ACHN (cell line): ENCODE results near the gene TBC1D2B.
A peak's percentile ranks its signal among the peaks of the same experiment; 100 is the strongest.
"Not testable (repeated sequence)": the region's sequence is repeated elsewhere in the genome, so short reads cannot be mapped to it uniquely, and the experiment has no call there.

Experiments
- DNase-seq: peaks from one replicate; pipeline ENCODE4 v3.0.0-alpha.2; 2015
- in situ Hi-C: cut with HindIII; loops from 2 replicates; pipeline ENCODE4 v1.10.0; 2017; ENCODE audit warnings: low sequenced_read_pairs, low pct_ligation_motif_present, low pct_unique_long_range_greater_than_20kb

TBC1D2B gene

DNA sequence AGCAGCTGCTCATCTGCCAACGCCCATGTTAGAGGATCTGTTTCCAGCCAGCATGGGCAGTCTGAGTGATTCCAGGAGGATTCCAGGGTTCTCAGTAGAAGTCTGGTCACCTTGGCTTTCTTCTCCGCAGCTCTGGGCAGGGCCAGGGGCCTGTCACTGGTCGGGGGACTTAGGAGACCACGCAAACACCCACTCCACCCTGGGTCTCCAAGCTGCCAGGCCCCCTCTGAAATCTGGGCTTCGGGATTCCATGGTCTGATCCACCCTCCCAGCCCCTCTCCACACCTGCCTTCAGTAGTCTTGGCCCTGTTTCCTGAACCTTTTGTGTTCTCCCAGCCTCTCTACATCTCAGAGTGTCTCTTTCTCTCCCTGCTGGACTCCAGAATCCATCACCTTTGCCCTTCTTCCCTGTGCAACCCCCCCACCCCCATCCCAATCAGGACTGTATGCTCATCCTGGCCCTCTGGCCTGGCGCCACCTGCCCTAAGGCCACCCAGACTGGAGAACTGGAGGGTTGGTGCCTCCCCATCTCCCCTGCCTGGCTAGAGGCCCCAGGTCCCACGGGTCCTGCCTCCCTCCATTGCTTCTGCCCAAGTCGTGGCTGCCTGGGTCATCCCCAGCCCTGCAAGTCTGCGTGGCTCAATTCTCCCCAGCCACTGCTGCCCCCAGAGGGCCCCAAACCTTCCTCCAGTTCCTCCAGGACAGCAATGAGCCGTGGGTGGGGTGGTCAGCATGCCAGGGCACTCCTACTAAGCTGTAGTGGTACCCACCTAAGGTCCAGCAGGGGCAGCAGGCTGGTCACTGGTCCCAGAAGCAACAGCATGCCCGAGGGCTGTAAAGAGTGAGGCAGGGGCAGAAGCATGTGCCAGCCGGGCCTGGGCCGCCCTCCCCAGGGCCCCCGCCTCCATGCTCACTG is 102.8 kb downstream of the TBC1D2B start:
- DNase-seq, result no peak
- in situ Hi-C loops, result no loop called here

DNA sequence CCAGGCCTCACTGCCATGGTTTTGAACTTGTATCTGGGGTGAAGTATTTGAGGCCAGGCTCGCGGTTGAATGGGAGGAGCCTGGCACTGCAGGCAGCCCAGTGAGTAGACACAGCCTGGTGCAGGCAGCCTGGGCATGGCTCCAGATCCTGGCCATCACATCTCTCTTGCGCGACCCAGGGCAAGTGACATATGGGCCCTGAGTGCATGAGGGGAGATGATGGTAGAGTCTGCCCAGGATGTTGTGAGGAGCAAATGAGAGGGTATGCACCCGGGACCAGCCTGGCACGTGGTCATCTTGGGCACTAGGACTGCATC is 103.5 kb downstream of the TBC1D2B start:
- no peak for DNase-seq

DNA sequence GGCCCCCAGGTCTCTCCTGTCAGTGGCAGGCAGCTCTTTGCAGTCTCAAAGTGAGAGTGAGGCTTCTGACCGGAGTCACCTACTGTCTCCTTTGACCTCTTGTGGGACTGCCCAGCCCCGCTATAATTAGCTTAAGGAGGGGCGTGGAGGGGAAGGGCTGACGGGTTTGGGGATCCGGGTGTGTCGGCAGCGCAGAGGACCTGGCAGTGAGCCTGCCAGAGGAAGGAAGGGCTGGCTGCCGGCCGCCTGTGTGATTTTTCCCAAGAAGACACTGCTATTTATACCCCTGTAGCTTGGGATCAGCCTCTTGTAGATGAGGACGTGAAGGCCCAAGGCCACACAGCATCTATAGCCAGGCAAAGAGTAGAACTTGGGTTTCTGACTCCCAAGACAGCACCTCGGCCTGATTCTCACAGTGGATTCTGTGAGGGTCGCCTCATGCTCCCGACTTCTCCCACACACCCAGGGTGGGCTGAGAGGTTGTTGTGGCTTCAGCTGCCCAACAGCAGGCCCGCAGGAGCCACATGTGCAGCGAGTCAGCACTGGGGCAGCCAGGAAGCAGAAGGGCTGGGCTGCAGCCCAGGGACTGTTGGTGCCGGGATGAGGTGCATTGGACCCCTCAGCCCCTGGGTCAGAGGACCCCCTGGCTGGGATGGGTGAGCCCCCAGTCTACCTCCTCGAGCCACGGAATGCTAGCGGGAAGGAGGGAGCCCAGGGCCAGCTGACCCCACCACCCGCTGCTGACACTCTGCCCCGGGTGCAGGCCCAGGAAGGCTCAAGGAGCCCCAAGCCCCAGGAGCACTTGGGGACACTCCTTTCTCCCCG is 104.0 kb downstream of the TBC1D2B start:
- in situ Hi-C loops, DNase-seq: not testable (repeated sequence)

More for the DNA sequence above, 103.5 kb downstream of the TBC1D2B start:
- in situ Hi-C loops, result no loop called here

DNA sequence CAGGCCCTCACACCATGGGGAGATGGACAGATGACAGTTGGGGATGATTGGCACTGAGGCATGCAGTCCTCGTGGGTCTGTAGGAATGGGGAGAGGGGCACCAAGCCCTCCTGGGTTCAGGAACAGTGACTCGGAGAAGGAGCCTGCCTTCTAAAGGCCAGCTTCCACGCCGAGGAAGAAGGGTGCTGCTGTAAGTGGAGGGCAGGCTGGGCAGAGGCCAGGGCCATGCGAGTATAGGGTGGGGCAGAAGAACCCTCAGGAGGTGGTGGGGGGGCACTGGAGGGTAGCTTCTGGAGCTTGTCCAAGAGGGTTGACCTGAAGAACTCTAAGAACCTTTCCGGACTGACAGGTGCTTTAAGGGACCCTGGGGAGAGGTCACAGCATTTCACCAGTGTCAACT is 104.8 kb downstream of the TBC1D2B start:
- in situ Hi-C loops, DNase-seq: not testable (repeated sequence)

DNA sequence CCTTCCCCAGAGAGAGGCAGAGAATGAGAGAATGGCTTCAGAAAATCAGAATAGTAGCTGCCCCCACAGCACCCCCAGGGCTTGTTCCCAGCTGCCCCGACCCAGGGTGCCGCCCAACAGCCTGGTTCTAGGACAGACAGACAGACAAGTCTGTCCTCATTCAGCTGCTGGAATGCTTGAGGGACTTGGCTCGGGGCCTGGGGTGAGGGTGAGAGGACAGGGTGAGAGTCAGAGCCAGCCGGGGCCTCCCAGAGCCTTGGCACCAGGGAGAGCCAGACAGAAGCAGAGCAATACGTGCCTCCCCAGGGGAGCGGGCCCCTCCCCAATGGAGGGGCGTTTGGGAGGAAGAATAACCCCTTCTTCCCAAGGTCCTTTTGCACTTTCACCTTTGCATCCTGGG is 105.6 kb downstream of the TBC1D2B start:
- in situ Hi-C loops, DNase-seq: not testable (repeated sequence)

DNA sequence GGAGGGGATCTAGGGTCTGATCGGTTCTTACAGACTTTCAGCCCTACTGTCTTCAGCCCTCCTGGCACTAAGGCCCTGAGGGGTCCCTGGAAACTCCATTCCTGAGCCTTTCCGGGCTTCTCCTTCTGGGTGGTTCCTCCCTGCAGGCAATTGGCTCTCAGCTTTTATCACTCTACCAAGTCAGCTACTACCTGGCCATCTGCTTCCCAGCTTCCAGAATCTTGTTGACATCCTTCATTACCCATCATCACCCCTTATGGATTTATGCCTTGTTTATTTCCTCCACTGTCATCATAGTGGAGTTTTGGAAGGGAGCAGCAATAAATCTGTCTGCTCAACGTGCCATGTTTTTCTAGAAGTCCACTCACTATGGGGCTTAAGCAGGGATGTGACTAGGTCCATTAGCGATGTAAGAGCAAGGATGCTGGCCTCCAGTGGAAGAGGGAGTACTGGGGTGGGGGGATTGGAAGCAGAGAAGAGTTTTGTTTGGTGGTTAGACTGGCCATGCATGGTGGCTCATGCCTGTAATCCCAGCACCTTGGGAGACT is 106.6 kb downstream of the TBC1D2B start:
- DNase-seq, in situ Hi-C loops: not testable (repeated sequence)

DNA sequence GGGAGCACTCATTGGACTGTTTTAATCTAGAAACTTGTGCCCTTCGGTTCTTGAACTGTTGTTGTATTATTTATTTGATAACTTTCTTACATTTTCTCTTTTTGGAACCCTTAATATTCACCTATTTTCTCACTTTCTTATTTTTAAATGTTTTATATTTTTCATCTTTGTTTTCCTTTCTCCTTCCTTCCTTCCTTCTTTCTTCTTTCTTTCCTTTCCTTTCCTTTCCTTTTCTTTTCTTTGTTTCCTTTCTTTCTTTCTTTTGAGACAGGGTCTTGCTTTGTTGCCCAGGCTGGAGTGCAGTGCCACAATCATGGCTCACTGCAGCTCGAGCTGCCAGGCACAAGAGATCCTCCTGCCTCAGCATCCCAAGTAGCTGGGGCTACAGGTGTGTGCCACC is 108.5 kb downstream of the TBC1D2B start:
- in situ Hi-C loops, result no loop called here
- DNase-seq, result no peak

DNA sequence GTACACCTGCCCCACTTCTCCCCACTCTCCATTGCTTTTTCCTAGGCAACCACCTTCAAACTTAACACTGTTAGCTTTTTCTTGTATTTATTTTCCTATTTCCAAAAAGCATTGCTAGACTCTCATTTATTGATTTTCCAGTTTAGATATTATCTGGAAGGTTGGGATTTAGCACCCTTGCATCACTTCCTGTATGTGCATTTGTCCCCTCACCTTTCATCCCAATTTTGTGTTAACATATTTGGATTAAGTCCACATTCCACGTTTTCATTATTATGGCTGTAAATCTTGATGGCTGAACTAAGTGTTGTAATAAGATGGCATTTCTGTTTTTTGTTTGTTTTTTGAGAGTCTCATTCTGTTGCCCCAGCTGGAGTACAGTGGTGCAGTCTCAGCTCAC is 109.7 kb downstream of the TBC1D2B start:
- in situ Hi-C loops, result no loop called here
- DNase-seq, result no peak

DNA sequence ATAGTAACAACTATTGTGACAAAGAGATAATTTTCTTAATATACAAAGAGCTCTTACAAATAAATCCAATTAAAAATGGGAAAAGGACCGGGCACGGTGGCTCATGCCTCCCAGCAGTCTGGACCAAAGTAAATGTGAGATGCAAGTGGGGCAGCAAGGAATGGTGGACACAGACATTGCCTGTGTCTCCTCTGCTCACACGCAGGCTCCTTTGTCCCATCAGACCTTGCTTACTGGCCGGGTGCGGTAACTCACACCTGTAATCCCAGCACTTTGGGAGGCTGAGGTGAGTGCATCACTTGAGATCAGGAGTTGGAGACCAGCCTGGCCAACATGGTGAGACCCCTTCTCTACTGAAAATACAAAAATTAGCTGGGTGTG is 110.3 kb downstream of the TBC1D2B start:
- in situ Hi-C loops, result not testable (repeated sequence)

DNA sequence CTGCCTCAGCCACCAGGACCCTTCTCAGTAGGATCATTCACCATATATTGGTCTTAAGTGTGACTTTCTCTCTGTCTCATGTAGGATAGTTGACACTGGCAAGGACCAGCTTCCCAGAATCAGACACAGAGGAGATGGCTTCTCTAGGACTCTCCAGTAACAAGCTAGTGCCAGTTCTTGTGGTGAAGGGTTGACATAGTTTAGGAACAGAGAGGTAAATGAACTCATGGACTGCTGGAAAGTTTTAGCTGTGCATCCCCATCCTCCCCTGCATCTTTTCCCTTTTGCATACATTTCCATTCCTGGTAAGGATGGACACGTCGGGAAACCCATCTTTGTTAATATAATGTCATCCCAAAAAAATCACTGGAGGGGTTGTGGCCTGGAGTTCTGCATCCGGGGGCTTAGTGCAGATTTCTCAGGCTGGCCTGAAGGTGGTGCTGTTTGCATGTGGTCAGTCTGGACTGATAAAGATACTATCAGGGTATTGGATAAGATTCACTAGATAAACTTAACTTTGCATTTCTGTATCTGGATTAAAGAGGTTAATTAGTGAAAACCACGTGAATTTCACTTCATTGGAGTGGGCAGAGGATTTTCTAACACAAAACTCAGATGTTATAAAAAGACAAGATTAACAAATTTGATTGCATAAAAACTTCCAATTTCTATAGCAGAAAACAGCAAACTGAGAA is 110.8 kb downstream of the TBC1D2B start:
- in situ Hi-C loops, result no loop called here
- DNase-seq, result peak; percentile 37

More for the DNA sequence above, 110.3 kb downstream of the TBC1D2B start:
- DNase-seq, result not testable (repeated sequence)

DNA sequence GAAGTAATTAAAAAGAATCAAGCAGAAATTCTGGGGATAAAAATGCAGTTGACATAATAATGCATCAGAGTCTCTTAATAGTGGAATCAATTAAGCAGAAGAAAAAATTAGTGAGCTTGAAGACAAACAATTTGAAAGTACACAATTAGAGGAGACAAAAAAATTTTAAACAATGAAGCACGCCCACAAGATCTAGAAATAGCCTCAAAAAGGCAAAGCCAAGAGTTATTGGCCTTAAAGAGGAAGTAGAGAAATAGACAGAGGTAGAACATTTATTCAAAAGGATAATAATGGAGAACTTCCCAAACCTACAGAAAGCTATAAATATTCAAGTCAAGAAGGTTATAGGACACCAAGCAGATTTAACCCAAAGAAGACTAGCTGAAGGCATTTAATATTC is 113.3 kb downstream of the TBC1D2B start:
- no peak for DNase-seq
- in situ Hi-C loops, result no loop called here

DNA sequence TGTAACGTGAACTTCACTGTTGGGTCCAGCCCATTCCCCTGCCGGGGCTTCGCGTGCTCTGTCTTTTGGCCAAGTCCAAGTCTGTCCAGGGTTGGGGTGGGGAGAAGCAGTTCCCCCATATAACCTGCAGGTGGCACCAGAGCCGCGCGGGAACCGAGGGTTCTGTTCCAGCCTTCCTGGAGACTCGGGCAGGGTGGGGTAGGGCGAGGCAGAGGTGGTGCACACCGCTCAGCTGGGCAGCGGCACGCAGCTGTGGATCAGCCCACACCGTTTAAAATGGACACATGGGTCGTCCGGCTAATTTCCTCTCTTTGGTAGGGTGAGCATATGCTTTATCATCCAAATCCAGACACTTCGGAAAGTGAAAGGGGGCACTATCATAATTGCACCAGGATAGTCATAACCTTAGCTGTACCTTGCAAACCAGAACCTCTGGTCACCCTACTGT is 118.1 kb downstream of the TBC1D2B start:
- in situ Hi-C loops, result no loop called here
- peak; percentile 55 for DNase-seq

DNA sequence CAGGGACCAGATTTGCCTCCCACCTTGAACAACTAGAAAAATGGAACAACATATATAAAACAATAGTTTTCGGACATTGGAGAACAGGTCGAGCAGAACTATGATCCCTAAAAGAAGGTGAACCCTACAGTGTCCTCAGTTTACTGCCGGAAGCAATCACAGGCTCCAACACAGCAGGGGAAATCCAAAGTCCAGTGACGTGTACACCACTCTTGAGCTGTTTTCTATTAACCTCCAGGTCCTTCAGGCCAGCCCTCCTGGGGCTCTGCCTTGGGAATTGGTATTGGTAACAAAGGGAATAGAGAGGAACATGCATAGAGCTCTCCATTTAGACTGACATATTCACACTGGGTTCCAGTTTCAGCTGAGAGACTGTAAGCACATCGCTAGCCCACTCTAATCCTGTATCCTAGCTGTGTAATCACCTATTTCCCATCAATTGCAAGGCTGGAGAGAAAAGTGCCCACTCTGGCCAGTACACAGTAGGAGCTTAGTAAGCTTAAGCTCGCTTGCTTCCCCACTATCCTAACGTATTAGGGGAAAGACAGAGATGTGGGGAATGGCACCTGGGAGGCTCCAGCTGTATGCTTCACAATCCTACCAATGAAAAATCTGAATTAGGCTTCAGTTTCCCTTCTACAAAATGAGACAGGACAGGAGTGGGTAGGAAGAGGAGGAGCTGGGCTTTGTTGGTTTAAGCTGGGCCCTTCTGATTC is 118.6 kb downstream of the TBC1D2B start:
- in situ Hi-C loops, result not testable (repeated sequence)

DNA sequence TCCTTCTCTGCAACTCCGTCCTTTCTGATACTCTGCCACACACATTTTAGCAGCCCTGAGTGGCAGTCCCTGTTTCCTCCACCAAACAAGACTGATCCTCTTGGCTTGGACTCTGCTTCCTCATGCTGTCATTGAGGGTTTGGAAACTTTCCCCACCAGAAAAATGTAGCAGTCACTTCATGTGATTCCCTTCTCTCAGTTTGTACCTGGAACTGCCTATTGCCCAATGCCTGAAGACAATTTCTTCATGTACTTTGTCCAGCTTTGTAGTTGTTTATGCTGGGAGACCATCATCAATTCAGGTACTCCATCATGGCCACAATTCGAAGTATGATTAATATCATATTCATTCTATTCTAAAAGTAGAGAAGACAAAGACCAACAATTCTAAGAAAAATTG is 119.5 kb downstream of the TBC1D2B start:
- in situ Hi-C loops, DNase-seq: not testable (repeated sequence)

More for the DNA sequence above, 118.6 kb downstream of the TBC1D2B start:
- DNase-seq, result not testable (repeated sequence)

DNA sequence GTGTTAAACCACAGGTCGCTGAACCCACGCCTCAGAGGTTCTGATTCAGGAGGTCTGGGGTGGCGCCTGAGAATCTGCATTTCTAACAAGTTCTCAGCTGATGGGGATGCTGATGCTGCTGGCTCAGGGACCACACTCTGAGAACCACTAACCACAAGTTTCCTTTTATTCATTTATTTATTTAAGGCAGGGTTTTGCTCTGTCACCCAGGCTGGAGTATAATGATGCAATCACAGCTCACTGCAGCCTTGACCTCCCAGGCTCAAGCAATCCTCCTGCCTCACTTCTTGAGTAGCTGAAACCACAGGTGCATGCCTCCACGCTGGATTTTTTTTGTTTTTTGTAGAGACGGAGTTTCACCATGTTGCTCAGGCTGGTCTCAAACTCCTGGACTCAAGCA is 123.6 kb downstream of the TBC1D2B start:
- in situ Hi-C loops, result not testable (repeated sequence)
- DNase-seq, result peak; percentile 35

DNA sequence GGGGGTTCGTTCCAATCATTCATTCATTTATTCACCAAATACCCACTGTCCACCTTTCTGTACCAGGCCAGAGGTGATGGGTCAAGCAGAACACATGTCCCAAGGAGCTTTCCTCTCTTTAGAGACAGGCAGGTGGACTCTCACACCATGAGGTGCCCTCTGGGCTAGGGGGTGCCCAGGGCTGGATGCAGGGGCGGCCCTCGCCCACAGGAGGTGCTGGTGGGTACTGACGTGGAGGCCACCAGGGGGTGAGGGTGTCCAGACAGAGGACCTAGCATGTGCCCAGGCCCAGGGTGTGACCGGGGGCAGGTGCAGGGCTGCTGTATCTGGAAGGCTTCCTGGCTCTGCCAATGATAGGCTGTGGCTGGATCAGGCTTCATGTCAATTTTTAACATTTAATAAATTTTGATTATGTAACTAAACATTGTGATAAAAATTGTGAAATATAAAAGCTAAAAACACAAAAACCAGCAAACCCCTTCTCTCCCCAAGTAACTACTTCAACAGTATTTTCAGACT is 124.5 kb downstream of the TBC1D2B start:
- in situ Hi-C loops, result not testable (repeated sequence)
- DNase-seq, result peak; percentile 16

DNA sequence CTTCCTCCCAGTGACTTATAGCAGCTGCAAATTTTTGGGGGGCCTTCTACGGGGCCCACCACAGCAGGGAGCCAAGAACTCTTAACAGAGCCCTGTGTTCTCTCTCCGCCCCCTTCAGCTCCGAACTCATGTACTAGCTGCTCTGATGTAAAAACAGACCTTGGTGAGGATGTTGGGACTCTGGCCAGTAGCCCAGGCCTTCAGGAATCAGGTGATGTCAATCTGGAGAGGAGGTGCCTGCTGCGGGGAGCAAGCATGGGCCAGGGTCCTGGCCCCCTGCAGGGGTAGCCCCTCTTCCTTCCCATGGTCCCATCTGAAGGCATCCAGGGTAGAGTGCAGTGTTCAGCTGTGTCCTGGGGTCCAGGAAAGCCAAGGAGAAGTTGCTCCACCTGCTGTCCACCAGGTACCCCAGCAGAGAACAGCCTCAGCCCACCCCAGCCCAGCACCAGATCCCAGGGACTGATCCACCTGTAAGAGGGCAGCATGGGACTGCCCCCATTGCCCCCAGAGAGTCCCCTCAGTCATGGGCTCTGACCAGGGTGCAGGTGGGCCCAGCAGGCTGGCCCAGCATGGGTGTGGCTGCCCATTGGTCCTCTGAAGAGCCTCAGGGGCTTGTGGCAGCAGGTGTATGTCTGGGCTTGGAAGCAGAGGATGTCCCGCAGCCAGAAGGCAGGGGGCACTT is 126.3 kb downstream of the TBC1D2B start:
- in situ Hi-C loops, DNase-seq: not testable (repeated sequence)
